ENCODE results near the gene FGFR2. TPM values are rescaled to one million over a fixed set of nuclear protein-coding genes. Genes with fewer than 3 reads are reported as not detected.

Gene FGFR2
- total and polyA plus RNA-seq, 2 donors (not counting 3 experiments of a cell fraction or from before 2014, with no cell fraction given), result 0.06 TPM; not detected in 1

DNA sequence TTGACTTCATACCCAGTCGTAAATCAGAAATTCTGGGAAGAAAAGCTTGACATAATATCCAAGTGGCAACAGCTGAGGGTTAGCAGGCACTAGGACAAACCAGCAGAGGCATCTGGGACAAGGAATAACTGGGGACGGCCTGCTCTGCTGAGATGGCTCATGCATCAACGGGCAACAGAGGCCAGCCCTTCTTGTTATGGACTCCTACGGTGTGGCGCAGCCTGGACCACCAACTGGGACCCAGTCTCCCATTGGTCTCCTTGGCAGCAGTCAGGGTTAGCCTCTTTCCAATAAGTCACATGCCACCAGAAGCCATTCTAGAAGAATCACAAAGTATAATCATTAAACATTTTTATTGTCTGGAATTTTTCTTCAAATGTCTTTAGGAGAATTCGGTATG, 15.0 kb downstream of the FGFR2 start:
- BruUV-seq (replicated peaks), result no TSS peak
- H3K27ac ChIP-seq (ENCODE audit: insufficient read depth, low read depth, low read length), result no peak overlapping the region
- ChIA-PET CTCF (no interaction called here), POLR2A (no interaction called here)
- DNase-seq (ENCODE audit: low read depth, low spot score) (no peak), FAIRE-seq (no peak)
- no peaks in the 10 kb centered on the region for H4K20me1 ChIP-seq (replicated peaks; ENCODE audit: control insufficient read depth, extremely low read depth, insufficient read depth, low read length)
- dilution Hi-C loops (cut with MboI; ENCODE audit: extremely low pct_ligation_motif_present, low sequenced_read_pairs), result no loop called here
- no peaks in the 10 kb centered on the region for H3K36me3 ChIP-seq (ENCODE audit: control insufficient read depth in 2 of 2, extremely low read depth in 1 of 2, insufficient read depth in 2 of 2, low read length in 2 of 2)
- no peaks in the 10 kb centered on the region for H3K79me2 ChIP-seq (ENCODE audit: control insufficient read depth, insufficient read depth, low read length)
- H3K9me1 ChIP-seq (replicated peaks; ENCODE audit: control insufficient read depth, extremely low read depth, insufficient read depth, low read length), result no peaks in the 10 kb centered on the region
- no peak overlapping the region for H3K9ac ChIP-seq (replicated peaks; ENCODE audit: extremely low read depth, insufficient read depth, low read length)
- no peaks in the 10 kb centered on the region for H3K9me3 ChIP-seq (replicated peaks; ENCODE audit: control insufficient read depth, insufficient read depth, low read length)
- intact Hi-C loops (cut with micrococcal nuclease), result no loop called here
- H3K27me3 ChIP-seq (ENCODE audit: control insufficient read depth in 2 of 2, insufficient read depth in 2 of 2, low read length in 2 of 2), result no peaks in the 10 kb centered on the region
- H3K4me1 ChIP-seq (ENCODE audit: control insufficient read depth, extremely low read depth, insufficient read depth, low read length), result no peaks in the 10 kb centered on the region
- H2AFZ ChIP-seq (ENCODE audit: low read depth, low read length), result no peak overlapping the region
- H3K4me3 ChIP-seq (replicated peaks in 1 of 3; ENCODE audit: insufficient read depth in 1 of 3, low read depth in 1 of 3, low read length in 3 of 3), result no peak overlapping the region
- no peak overlapping the region for H3K4me2 ChIP-seq (ENCODE audit: insufficient read depth, low read length)
- TF ChIP-seq, protein P1, sequence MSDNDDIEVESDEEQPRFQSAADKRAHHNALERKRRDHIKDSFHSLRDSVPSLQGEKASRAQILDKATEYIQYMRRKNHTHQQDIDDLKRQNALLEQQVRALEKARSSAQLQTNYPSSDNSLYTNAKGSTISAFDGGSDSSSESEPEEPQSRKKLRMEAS (IDR thresholded peaks at IDR 0.05; ENCODE audit: insufficient read depth, insufficient read length), result no peak
- TF ChIP-seq GATA2 (IDR thresholded peaks at IDR 0.05; ENCODE audit: insufficient read depth, insufficient read length, low read depth, low read length), result no peak

DNA sequence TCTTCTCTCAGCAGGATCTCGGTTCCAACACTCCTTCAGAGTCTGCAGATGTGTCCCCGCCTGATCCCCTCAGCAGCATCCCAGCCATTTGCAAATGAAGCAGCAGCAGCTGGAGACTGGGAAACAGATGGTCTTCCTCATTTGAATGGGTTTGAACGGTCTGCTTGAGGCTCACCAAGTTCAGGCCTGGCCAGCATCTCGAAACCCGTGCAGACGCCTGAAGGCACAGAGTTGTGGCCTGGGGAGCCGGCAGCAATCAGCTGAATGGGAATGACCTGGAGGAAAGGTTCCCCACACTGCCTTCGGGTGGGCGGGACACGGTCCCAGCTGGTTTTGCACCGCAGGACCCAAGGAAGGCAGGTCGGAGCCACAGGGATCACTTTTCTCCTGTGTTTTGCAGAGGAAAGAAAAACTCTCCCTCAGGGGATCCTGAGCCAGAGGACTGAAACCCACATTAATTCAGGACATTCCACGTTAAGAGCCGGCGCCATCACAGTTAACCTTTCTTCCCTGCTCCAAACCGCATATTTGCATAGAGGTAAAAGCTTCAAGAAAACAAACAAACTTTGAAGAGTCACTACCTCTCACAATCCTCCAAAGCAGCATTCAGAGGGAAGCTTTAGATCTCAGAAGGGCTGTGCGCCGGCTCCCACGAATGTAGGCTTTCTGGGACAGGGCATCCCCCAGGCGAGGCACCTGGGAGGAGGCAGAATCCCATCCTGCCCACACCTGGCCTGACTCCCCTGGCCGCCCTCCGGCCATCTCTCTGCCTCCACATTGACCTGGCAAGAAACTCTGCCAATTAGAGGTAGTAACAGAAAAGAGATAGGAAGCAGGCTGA, 17.7 kb downstream of the FGFR2 start:
- ChIA-PET POLR2A (no interaction called here), CTCF (no interaction called here)
- H3K9ac ChIP-seq (replicated peaks; ENCODE audit: extremely low read depth, insufficient read depth, low read length), result no peak overlapping the region
- intact Hi-C loops (cut with micrococcal nuclease), result no loop called here
- H3K79me2 ChIP-seq (ENCODE audit: control insufficient read depth, insufficient read depth, low read length), result no peaks in the 10 kb centered on the region
- H4K20me1 ChIP-seq (replicated peaks; ENCODE audit: control insufficient read depth, extremely low read depth, insufficient read depth, low read length), result no peaks in the 10 kb centered on the region
- DNase-seq (ENCODE audit: low read depth, low spot score), result no peak
- no peaks in the 10 kb centered on the region for H3K9me1 ChIP-seq (replicated peaks; ENCODE audit: control insufficient read depth, extremely low read depth, insufficient read depth, low read length)
- H3K27ac ChIP-seq (ENCODE audit: insufficient read depth, low read depth, low read length), result no peak overlapping the region
- no peak for FAIRE-seq
- dilution Hi-C loops (cut with MboI; ENCODE audit: extremely low pct_ligation_motif_present, low sequenced_read_pairs), result no loop called here
- no peak overlapping the region for H2AFZ ChIP-seq (ENCODE audit: low read depth, low read length)
- H3K9me3 ChIP-seq (replicated peaks; ENCODE audit: control insufficient read depth, insufficient read depth, low read length), result no peaks in the 10 kb centered on the region
- H3K36me3 ChIP-seq (ENCODE audit: control insufficient read depth in 2 of 2, extremely low read depth in 1 of 2, insufficient read depth in 2 of 2, low read length in 2 of 2), result no peaks in the 10 kb centered on the region
- H3K4me3 ChIP-seq (replicated peaks in 1 of 3; ENCODE audit: insufficient read depth in 1 of 3, low read depth in 1 of 3, low read length in 3 of 3), result no peak overlapping the region
- H3K27me3 ChIP-seq (ENCODE audit: control insufficient read depth in 2 of 2, insufficient read depth in 2 of 2, low read length in 2 of 2), result no peaks in the 10 kb centered on the region
- H3K4me2 ChIP-seq (ENCODE audit: insufficient read depth, low read length), result no peak overlapping the region
- no TSS peak for BruUV-seq (replicated peaks)
- no peaks in the 10 kb centered on the region for H3K4me1 ChIP-seq (ENCODE audit: control insufficient read depth, extremely low read depth, insufficient read depth, low read length)
- TF ChIP-seq POLR2A (IDR thresholded peaks at IDR 0.05; ENCODE audit: low read depth, low read length) (no peak), JUN (IDR thresholded peaks at IDR 0.05; ENCODE audit: borderline replicate concordance, insufficient read depth, insufficient read length, low read depth) (no peak), MYC (IDR thresholded peaks at IDR 0.05; ENCODE audit: low read depth, low read length) (no peak), EZH2 (IDR thresholded peaks at IDR 0.05; ENCODE audit: borderline replicate concordance, low read depth, low read length, severe bottlenecking) (no peak), POLR2AphosphoS5 (IDR thresholded peaks at IDR 0.05; ENCODE audit: insufficient read depth, low read depth, low read length) (no peak), FOS (IDR thresholded peaks at IDR 0.05; ENCODE audit: borderline replicate concordance, insufficient read depth, low read length) (no peak)
- TF ChIP-seq, protein P2, sequence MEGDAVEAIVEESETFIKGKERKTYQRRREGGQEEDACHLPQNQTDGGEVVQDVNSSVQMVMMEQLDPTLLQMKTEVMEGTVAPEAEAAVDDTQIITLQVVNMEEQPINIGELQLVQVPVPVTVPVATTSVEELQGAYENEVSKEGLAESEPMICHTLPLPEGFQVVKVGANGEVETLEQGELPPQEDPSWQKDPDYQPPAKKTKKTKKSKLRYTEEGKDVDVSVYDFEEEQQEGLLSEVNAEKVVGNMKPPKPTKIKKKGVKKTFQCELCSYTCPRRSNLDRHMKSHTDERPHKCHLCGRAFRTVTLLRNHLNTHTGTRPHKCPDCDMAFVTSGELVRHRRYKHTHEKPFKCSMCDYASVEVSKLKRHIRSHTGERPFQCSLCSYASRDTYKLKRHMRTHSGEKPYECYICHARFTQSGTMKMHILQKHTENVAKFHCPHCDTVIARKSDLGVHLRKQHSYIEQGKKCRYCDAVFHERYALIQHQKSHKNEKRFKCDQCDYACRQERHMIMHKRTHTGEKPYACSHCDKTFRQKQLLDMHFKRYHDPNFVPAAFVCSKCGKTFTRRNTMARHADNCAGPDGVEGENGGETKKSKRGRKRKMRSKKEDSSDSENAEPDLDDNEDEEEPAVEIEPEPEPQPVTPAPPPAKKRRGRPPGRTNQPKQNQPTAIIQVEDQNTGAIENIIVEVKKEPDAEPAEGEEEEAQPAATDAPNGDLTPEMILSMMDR (IDR thresholded peaks at IDR 0.05; ENCODE audit: extremely low read depth in 1 of 2, insufficient read depth in 1 of 2, low read depth in 1 of 2, low read length in 2 of 2), result no peak
- TF ChIP-seq, protein P1 (IDR thresholded peaks at IDR 0.05; ENCODE audit: insufficient read depth, insufficient read length), result no peak
